KMS-11 (cell line): Measurements from ENCODE around the gene OTX2.

Experiments
- H2AFZ ChIP-seq: fragments of 200-600 bp; sonication (generic); 2 replicates; pipeline ENCODE4 v1.6.1; 2016; ENCODE audit warnings: antibody characterized with exemption, mixed run types, low read depth
- H3K27ac ChIP-seq: fragments of 200-600 bp; sonication (generic); 2 replicates; pipeline ENCODE4 v1.6.1; 2016; ENCODE audit warnings: mild to moderate bottlenecking, mixed run types
- H3K27me3 ChIP-seq: fragments of 200-600 bp; sonication (generic); 2 replicates; pipeline ENCODE4 v1.6.1; 2017; ENCODE audit warnings: mild to moderate bottlenecking, low read depth, mixed run types, moderate library complexity; ENCODE audit not compliant: insufficient read depth
- H3K36me3 ChIP-seq: fragments of 200-600 bp; sonication (generic); 2 replicates; pipeline ENCODE4 v1.6.1; 2017; ENCODE audit warnings: mild to moderate bottlenecking, mixed run types; ENCODE audit not compliant: insufficient read depth
- H3K4me1 ChIP-seq: fragments of 200-600 bp; sonication (generic); 2 replicates; pipeline ENCODE4 v1.6.1; 2016; ENCODE audit warnings: mild to moderate bottlenecking, low read depth, mixed run types; ENCODE audit not compliant: poor library complexity, severe bottlenecking
- H3K4me2 ChIP-seq: fragments of 200-600 bp; sonication (generic); 2 replicates; pipeline ENCODE4 v1.7.0; 2016; ENCODE audit warnings: mild to moderate bottlenecking, mixed run types
- H3K4me3 ChIP-seq: fragments of 200-600 bp; sonication (generic); IDR thresholded peaks from 2 replicates; pipeline ENCODE4 v1.6.1; 2017; ENCODE audit warnings: low read depth, low read length, mixed read lengths; ENCODE audit not compliant: insufficient read depth
- H3K79me2 ChIP-seq: fragments of 200-600 bp; sonication (generic); 2 replicates; pipeline ENCODE4 v1.6.1; 2016; ENCODE audit warnings: low read depth, mixed run types; ENCODE audit not compliant: insufficient read depth
- H3K9ac ChIP-seq: fragments of 200-600 bp; sonication (generic); 2 replicates; pipeline ENCODE4 v1.6.1; 2016; ENCODE audit warnings: mild to moderate bottlenecking, mixed run types
- H4K20me1 ChIP-seq: fragments of 200-600 bp; sonication (generic); 2 replicates; pipeline ENCODE4 v1.6.1; 2016; ENCODE audit warnings: mild to moderate bottlenecking, mixed run types; ENCODE audit not compliant: insufficient read depth
- TF ChIP-seq, protein P1 (sequence below): fragments of 200-600 bp; sonication (generic); conservative IDR thresholded peaks from 2 replicates; pipeline ENCODE4 v1.6.1; 2017; ENCODE audit warnings: low read depth, mild to moderate bottlenecking, antibody characterized with exemption, low read length, moderate library complexity, mixed read lengths

The OTX2 gene

DNA sequence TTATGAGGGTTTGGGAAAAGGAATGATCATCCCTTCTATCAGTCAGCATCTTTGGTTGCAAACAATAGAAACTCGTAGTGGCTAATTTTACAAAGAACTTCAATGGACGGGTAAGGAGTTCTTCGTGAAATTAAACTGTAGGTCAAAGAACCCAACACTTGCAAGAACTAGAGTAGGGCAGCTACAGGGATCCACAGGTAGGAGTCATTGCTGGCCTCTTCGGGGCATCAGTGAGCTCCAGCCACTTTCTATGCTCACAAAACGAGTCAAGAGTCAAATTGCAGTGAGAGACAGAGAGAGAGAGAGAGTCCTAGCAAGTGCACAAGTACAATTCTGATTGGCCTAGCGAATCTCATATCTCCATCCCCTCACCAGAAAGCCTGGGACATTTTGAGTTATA lies 29.9 kb upstream of the OTX2 start:
- TF ChIP-seq, protein P1, sequence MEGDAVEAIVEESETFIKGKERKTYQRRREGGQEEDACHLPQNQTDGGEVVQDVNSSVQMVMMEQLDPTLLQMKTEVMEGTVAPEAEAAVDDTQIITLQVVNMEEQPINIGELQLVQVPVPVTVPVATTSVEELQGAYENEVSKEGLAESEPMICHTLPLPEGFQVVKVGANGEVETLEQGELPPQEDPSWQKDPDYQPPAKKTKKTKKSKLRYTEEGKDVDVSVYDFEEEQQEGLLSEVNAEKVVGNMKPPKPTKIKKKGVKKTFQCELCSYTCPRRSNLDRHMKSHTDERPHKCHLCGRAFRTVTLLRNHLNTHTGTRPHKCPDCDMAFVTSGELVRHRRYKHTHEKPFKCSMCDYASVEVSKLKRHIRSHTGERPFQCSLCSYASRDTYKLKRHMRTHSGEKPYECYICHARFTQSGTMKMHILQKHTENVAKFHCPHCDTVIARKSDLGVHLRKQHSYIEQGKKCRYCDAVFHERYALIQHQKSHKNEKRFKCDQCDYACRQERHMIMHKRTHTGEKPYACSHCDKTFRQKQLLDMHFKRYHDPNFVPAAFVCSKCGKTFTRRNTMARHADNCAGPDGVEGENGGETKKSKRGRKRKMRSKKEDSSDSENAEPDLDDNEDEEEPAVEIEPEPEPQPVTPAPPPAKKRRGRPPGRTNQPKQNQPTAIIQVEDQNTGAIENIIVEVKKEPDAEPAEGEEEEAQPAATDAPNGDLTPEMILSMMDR, result no peak
- no peak overlapping the region for H3K27ac ChIP-seq

DNA sequence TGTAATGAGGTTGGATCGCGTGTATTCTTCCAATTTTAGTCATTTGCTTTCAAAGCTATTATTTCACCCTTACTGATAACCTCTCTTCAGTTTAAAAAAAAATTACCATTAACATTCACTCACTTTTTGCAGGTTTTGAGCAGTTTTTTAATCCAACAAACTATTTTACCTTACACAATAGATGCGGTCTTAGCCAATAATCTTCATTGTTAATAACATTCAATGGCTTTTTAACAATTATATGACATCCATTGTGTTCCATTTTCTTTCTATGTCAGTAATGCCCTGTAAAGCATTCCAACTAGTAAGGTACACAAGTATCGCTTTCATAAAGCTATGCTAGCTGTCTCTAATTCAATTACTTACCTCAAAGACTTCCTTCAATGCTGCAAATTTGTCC lies 18.9 kb upstream of the OTX2 start:
- Histone ChIP-seq H3K4me1 (no peaks in the 10 kb centered on the region), H3K4me2 (no peak overlapping the region), H3K79me2 (no peaks in the 10 kb centered on the region), H4K20me1 (no peaks in the 10 kb centered on the region), H3K27ac (no peak overlapping the region), H3K27me3 (no peaks in the 10 kb centered on the region), H3K4me3 (no peak overlapping the region), H3K36me3 (no peaks in the 10 kb centered on the region), H3K9ac (no peak overlapping the region), H2AFZ (no peak overlapping the region)
- TF ChIP-seq, protein P1, result no peak

More for the DNA sequence above, 29.9 kb upstream of the OTX2 start:
- no peak overlapping the region for H2AFZ ChIP-seq
- no peaks in the 10 kb centered on the region for H3K36me3 ChIP-seq
- H3K4me1 ChIP-seq, result no peaks in the 10 kb centered on the region
- no peak overlapping the region for H3K4me3 ChIP-seq
- H3K9ac ChIP-seq, result no peak overlapping the region
- no peaks in the 10 kb centered on the region for H3K27me3 ChIP-seq
- H3K79me2 ChIP-seq, result no peaks in the 10 kb centered on the region
- H4K20me1 ChIP-seq, result no peaks in the 10 kb centered on the region
- no peak overlapping the region for H3K4me2 ChIP-seq

DNA sequence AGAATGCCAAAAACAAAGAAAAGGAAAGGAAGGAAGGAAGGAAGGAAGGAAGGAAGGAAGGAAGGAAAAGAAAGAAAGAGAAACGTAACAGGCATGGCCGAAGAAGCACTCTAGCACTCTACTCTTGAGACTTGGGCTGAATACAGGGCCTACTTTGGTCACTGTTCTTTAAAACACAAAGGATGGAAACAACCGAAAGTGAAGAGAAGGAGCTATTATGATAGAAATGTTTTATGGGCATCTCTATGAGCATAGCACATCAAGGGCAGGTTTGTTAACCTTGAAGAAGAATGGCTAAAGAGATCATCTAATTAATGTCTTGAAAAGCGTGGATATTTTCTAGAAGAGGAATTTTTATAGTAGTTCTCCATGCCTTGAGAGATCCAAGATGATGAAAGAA lies 15.9 kb upstream of the OTX2 start:
- Histone ChIP-seq H3K4me2 (no peak overlapping the region), H3K36me3 (no peaks in the 10 kb centered on the region), H3K79me2 (no peaks in the 10 kb centered on the region), H3K9ac (no peak overlapping the region), H2AFZ (no peak overlapping the region), H4K20me1 (no peaks in the 10 kb centered on the region), H3K27ac (no peak overlapping the region), H3K4me3 (no peak overlapping the region), H3K4me1 (no peaks in the 10 kb centered on the region), H3K27me3 (no peaks in the 10 kb centered on the region)
- TF ChIP-seq, protein P1, result no peak

DNA sequence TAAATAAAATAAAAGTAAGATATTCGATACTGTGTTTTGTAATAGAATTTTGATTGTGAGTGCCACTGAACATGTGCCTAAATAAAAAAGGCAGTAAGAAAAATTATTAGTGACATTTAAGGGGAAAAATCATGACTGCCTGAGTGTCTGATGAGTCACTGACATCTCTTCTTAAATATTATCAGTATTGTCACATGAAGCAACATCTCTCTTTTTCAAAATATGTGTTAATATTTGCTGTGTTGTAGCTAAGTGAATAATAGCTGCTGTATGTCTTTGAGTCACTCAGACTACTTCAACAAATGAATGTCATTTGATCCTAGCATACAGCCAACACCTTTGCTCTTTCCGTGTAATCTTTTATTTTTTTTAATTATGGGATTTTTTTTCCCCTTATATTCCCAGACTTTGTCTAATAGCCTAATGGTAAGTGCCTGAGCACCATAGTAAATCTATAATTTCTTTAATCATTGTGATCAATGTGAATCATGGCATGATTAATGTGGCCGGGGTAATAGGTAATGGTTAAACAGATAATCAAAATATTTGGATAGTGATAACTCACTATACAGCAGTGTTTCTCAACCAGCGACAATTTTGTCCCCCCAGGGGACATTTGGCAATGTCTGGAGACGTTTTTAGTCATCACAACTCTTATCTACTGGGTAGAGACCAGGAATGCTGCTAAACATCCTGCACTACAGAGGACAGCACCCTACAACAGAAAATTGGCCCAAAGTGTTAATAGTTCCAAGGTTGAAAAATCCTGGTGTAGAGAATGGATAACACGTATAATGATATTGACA lies 11.7 kb upstream of the OTX2 start:
- H3K36me3 ChIP-seq, result no peaks in the 10 kb centered on the region
- H2AFZ ChIP-seq, result no peak overlapping the region
- H3K27ac ChIP-seq, result no peak overlapping the region
- no peak overlapping the region for H3K4me2 ChIP-seq
- no peaks in the 10 kb centered on the region for H4K20me1 ChIP-seq
- H3K4me1 ChIP-seq, result no peaks in the 10 kb centered on the region
- H3K9ac ChIP-seq, result no peak overlapping the region
- TF ChIP-seq, protein P1, result no peak
- H3K4me3 ChIP-seq, result no peak overlapping the region
- H3K27me3 ChIP-seq, result no peaks in the 10 kb centered on the region
- H3K79me2 ChIP-seq, result no peaks in the 10 kb centered on the region
